OCI-LY7 (cell line): Measurements from ENCODE around the gene GOLGA8K.
"Not testable (repeated sequence)": the region's sequence is repeated elsewhere in the genome, so short reads cannot be mapped to it uniquely, and the experiment has no call there.

Experiments
- EZH2phosphoT487 ChIP-seq: fragments of 200-600 bp; sonication (generic); IDR thresholded peaks from 2 replicates; pipeline ENCODE4 v1.6.1; 2018; ENCODE audit warnings: low read depth, borderline replicate concordance, mild to moderate bottlenecking, mixed run types, antibody characterized with exemption, low read length, moderate library complexity, mixed read lengths
- TF ChIP-seq, protein P1 (sequence below): fragments of 200-600 bp; sonication (generic); conservative IDR thresholded peaks from 2 replicates; pipeline ENCODE4 v1.5.1; 2014; ENCODE audit warnings: mild to moderate bottlenecking, antibody characterized with exemption, low read length, moderate library complexity, mixed read lengths

DNA sequence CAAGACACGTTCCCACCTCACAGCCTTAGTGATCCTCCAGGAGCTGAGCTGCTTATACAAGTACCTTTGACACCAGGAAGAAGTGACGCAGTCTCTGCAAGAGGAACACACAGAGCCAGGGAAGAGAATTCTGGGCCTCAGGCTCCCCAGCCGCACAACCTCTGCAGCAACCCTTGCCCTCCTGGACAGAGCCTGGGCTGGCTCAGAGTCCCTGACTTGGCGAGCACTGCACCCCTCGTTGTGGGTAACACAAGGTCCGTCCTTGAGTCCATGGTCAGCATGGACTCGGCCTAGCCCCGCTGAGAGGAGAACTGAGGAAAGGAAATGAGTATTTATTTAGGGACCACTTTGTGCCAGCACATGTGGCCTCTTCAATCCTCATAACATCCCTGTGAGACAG lies 39.6 kb downstream of the GOLGA8K start:
- TF ChIP-seq, protein P1, sequence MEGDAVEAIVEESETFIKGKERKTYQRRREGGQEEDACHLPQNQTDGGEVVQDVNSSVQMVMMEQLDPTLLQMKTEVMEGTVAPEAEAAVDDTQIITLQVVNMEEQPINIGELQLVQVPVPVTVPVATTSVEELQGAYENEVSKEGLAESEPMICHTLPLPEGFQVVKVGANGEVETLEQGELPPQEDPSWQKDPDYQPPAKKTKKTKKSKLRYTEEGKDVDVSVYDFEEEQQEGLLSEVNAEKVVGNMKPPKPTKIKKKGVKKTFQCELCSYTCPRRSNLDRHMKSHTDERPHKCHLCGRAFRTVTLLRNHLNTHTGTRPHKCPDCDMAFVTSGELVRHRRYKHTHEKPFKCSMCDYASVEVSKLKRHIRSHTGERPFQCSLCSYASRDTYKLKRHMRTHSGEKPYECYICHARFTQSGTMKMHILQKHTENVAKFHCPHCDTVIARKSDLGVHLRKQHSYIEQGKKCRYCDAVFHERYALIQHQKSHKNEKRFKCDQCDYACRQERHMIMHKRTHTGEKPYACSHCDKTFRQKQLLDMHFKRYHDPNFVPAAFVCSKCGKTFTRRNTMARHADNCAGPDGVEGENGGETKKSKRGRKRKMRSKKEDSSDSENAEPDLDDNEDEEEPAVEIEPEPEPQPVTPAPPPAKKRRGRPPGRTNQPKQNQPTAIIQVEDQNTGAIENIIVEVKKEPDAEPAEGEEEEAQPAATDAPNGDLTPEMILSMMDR = not testable (repeated sequence)
- not testable (repeated sequence) for TF ChIP-seq EZH2phosphoT487
